ENCODE measurements around the gene SLC29A3. TPM values are rescaled to one million over a fixed set of nuclear protein-coding genes. Genes with fewer than 3 reads are reported as not detected.

SLC29A3 gene
- total RNA-seq, 2 donors from 2014 or later: 3.5 to 6.2 TPM

DNA sequence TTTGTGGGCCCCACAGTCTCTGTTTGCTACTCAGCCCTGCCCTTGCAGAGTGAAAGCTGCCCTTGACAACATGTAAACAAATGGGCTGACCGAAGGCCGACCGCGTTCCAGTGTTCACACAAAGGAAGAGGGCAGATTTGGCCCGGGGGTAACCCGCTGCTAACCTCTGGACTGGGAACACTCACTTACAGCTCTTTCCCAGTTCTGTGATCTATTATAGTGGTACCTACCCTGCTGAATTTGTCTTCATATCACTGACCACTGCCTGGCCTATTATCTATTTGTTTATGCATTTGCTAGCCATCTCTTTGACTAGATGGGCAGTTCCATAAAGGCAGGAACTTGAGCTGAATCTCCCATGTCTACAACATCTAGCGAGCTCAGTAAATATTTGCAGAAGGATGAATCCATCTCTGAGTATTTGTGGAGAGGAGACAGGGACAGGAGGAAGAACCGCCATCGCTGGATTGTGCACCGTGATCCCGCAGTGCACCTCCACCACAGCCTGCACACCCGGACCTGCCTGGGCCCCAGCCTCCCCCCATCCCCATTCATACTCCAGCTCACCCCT is 15.2 kb downstream of the SLC29A3 start:
- intact Hi-C loops (cut with DNase I): loop anchor here in 1 of 2 donors (10.0 kb wide), 1 partner anchor 240 kb away; no protein-coding TSS in a partner anchor
- DNase-seq (ENCODE audit: low spot score): no peak

DNA sequence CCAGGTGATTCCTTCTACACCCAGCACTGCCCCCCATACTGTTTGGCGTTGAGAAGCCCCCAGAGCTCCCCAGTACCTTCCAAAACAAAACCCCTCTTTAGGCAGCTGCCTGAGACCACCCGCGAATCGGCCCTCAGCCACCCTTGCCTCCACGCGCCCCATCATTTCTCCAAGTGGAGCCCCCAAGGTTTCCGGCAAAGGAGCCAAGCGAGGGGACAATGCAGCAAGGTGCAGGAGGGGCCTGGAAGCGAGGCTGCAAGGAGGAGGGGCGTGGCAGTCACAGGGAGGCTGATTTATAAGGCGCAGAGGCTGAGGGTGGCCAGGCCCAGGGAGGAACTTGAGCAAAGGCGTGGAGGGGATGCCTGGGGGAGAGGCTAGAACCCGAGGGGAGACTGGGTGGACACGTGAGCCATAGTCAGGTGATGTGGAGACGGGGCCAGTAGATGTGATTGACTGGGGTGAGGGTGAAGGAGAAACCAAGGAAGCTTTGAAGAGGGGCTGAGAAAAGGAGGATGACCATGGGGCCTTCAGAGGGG is 16.2 kb downstream of the SLC29A3 start:
- intact Hi-C loops (cut with DNase I): loop anchor here in 1 of 2 donors (10.0 kb wide), 1 partner anchor 240 kb away; no protein-coding TSS in a partner anchor
- DNase-seq (ENCODE audit: low spot score): no peak

GRCh38 chr10:71336632-71337031 is 17.6 kb downstream of the SLC29A3 start:
- no peak for DNase-seq (ENCODE audit: low spot score)
- intact Hi-C loops (cut with DNase I): loop anchor here in 1 of 2 donors (10.0 kb wide), 1 partner anchor 238 kb away; no protein-coding TSS in a partner anchor

DNA sequence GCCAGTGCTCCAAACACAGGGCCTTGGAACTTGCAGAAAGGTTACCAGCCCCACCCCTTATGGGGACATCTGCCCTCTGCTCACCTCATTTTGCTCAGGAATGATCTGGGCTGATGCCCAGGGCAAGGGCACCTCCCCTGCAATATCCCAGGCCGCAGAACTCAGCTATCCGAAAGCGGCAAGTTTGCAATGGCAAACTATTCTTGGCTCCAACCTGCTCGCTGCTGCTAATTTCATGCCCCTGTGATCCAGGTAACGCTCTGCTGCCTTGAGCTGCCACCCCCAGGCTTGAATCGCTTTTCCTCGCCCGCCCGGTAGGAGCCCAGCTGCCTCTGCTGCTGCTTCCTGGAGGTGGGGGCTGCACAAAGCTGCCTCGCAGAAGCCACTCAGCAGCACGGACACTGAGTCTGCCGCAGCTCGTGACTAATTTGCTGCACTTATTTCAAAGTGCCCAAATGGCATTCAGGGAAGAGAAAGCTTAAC is 18.2 kb downstream of the SLC29A3 start:
- intact Hi-C loops (cut with DNase I): loop anchor here in 1 of 2 donors (10.0 kb wide), 1 partner anchor 238 kb away; no protein-coding TSS in a partner anchor
- no peak for DNase-seq (ENCODE audit: low spot score)

DNA sequence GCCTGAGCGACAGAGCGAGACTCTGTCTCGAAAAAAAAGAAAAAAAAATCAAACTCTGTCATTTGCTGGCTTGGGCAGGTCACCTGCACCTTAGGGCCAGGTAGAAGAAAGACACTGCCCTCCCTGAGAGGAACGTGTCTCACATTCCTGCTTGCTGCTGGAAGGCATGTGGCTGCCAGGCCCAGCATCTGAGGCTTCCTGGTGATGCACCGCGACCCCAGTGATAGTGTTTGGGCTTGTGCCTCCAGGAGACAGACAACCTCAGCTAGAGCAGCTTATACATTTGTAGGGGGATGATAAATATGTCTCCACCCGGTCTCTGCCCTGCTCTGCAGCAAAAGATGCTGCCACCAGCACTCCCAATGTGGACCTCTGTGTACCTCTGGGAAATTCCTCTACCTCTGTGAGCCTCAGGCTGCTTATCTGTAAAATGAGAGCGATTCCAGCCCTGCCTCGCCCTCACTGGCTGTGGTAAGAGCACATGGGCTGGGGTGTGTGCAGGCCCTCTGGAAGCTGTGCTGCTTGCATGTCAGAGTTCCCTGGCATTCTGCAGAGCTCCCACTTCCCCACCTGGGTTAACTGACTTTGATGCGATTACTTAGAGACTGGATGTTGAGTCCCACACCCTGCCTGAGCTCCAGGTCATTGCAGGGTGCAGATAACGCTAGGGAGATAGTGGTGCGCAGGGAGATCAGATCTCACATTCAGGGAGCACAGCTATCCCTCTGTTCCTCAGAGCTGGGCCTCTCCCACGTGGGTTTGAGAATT is 19.9 kb downstream of the SLC29A3 start:
- intact Hi-C loops (cut with DNase I): loop anchor here in 1 of 2 donors (10.0 kb wide), 1 partner anchor 236 kb away; no protein-coding TSS in a partner anchor
- no peak for DNase-seq (ENCODE audit: low spot score)

- intact Hi-C loops (cut with DNase I): loop anchor here in 1 of 2 donors (10.0 kb wide), 1 partner anchor 235 kb away; no protein-coding TSS in a partner anchor
- no peak for DNase-seq (ENCODE audit: low spot score)
Measured at GRCh38 chr10:71339796-71340589, 20.9 kb downstream of the SLC29A3 start.

DNA sequence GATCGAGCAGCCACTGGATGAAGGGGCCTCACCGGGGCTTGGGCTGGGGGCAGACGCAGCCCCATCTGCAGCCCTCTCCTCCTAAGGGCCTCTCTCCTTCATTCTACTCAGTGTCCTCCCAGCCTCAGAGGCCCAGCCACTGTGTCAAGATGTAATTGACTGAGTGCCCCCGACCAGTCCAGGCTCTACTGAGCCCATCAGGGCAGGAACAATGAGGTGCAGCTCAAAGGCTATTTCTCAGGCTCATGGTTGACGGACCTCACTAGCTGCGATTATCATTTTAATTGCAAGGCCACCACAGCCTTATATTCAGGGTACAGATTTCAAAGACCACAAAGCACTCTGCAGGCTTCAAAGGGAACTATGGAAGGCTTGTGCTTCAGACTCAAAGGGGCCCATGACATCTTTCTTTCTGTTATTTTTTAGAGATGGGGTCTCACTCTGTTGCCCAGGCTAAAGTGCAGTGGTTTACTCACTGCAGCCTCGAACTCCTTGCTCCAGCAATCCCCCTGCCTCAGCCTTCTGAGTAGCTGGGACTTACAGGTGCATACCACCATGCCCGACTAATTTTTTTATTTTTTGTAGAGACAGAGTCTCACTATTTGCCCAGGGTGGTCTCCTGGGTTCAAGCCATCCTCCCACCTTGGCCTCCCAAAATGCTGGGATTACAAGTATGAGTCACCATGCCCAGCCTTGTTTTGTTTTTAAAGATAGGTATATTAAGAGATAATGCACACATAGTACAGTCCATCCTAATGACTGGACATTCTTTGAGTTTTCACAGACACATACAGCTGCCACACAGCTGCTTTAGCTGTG is 23.7 kb downstream of the SLC29A3 start:
- intact Hi-C loops (cut with DNase I): no loop called here
- no peak for DNase-seq (ENCODE audit: low spot score)

- intact Hi-C loops (cut with DNase I): no loop called here
- DNase-seq (ENCODE audit: low spot score): no peak
Measured at GRCh38 chr10:71343392-71343773, 24.3 kb downstream of the SLC29A3 start.

GRCh38 chr10:71344154-71344925 is 25.3 kb downstream of the SLC29A3 start:
- intact Hi-C loops (cut with DNase I): no loop called here
- no peak for DNase-seq (ENCODE audit: low spot score)

DNA sequence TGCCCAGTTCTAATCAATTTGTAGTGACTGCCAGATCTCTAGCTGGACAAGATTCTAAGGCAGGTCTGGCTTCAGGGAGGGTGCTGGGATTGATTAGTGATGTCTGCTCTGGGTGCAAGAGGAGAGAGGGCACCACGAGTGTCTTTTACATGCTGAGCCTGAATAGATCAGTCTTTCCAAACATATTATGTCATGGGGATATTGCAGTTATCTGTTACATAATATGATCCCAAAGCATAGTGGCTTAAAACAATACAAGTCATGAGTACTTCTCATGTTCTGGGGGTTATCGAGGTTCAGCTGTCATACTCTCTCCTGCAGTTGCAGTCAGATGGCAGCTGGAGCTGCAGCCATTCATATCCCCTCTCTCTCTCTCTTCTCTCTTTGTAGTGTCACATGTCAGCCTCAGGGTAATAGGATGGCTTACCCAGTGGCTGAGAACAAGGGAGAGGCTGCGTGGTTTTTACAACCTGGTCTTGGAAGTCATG is 26.0 kb downstream of the SLC29A3 start:
- no peak for DNase-seq (ENCODE audit: low spot score)
- intact Hi-C loops (cut with DNase I): no loop called here

GRCh38 chr10:71345694-71346093 is 26.6 kb downstream of the SLC29A3 start:
- DNase-seq (ENCODE audit: low spot score): no peak
- intact Hi-C loops (cut with DNase I): no loop called here

GRCh38 chr10:71346731-71347130 is 27.7 kb downstream of the SLC29A3 start:
- intact Hi-C loops (cut with DNase I): no loop called here
- DNase-seq (ENCODE audit: low spot score): no peak

GRCh38 chr10:71347587-71348395 is 28.7 kb downstream of the SLC29A3 start:
- DNase-seq (ENCODE audit: low spot score): no peak
- intact Hi-C loops (cut with DNase I): no loop called here

- intact Hi-C loops (cut with DNase I): no loop called here
- DNase-seq (ENCODE audit: low spot score): no peak
Measured at GRCh38 chr10:71348850-71349249, 29.8 kb downstream of the SLC29A3 start.

DNA sequence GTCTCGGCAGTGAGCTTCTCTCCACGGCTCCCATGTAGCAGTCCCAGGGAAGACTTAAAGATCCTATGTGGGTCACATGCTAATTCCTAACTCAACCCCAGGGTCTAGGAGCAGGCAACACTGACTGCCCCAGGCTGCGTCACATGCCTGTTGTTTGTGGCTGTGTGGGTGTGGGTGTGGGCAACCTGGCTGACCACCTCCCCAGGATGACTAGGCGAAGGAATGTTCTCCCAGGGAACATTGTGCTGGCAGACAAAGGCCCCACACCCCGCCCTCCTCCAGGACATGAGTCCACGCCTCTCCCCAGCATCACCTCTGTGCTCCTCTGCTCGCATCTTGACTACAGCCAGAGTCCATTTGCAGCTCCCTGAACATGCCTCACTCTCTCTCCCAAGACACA is 30.3 kb downstream of the SLC29A3 start:
- no peak for DNase-seq (ENCODE audit: low spot score)
- intact Hi-C loops (cut with DNase I): no loop called here

GRCh38 chr10:71351087-71351486 is 32.0 kb downstream of the SLC29A3 start:
- intact Hi-C loops (cut with DNase I): no loop called here

More at GRCh38 chr10:71351087-71351486, 32.0 kb downstream of the SLC29A3 start:
- DNase-seq (ENCODE audit: low spot score): no peak

Measured in posterior vena cava (tissue), 2 donors.